GM12865 (cell line): ENCODE results near the gene CHMP4B.

Experiments
- DNase-seq: peaks from one replicate; pipeline ENCODE4 v3.0.0; 2010; ENCODE audit warnings: low read depth
- H3K4me3 ChIP-seq: 2 replicates; pipeline ENCODE4 v1.5.1; 2011; ENCODE audit warnings: mild to moderate bottlenecking, low read depth, low read length, control low read depth
- CTCF ChIP-seq: IDR thresholded peaks from 2 replicates; pipeline ENCODE4 v1.5.1; 2011; ENCODE audit warnings: low read length, control low read depth, low read depth, inconsistent platforms; ENCODE audit not compliant: insufficient read depth; ENCODE audit errors: missing control alignments

Gene CHMP4B

GRCh38 chr20:33836277-33836676, 25.1 kb downstream of the CHMP4B start:
- TF ChIP-seq CTCF, result no peak

DNA sequence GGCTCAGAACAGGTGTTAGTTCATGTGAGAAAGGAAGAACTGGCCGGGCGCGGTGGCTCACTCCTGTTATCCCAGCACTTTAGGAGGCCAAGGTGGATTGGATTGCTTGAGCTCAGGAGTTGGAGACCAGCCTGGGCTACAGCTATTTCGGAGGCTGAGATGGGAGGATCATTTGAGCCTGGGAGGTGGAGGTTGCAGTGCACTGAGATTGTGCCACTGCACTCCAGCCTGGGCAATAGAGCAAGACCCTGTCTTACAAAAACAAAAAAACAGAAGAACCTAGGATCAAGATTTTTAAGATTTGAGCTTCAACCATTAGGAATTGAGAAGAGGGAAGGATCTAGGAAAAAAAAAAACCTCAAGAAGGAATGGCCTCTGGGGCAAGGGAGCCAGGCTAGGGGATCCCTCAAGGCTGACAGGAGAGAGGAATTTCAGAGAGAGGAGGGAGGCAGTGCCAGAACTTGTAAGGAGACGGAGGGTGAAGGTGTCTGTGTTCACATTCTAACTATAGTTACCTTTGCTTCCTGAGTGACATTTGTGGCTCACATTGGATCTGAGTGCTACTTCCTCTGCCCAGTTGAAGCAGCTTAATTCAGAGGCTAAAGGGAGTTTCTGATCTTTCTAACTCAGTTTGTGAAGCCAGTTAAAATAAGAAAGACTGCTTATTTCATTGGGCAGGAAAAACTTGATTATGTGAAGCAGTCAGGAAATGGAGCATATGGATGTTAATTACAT, 26.1 kb downstream of the CHMP4B start:
- no peak for TF ChIP-seq CTCF
- peak; percentile 45 for DNase-seq
- H3K4me3 ChIP-seq, result no peak overlapping the region

More at GRCh38 chr20:33836277-33836676, 25.1 kb downstream of the CHMP4B start:
- H3K4me3 ChIP-seq, result no peak overlapping the region
- DNase-seq, result no peak

DNA sequence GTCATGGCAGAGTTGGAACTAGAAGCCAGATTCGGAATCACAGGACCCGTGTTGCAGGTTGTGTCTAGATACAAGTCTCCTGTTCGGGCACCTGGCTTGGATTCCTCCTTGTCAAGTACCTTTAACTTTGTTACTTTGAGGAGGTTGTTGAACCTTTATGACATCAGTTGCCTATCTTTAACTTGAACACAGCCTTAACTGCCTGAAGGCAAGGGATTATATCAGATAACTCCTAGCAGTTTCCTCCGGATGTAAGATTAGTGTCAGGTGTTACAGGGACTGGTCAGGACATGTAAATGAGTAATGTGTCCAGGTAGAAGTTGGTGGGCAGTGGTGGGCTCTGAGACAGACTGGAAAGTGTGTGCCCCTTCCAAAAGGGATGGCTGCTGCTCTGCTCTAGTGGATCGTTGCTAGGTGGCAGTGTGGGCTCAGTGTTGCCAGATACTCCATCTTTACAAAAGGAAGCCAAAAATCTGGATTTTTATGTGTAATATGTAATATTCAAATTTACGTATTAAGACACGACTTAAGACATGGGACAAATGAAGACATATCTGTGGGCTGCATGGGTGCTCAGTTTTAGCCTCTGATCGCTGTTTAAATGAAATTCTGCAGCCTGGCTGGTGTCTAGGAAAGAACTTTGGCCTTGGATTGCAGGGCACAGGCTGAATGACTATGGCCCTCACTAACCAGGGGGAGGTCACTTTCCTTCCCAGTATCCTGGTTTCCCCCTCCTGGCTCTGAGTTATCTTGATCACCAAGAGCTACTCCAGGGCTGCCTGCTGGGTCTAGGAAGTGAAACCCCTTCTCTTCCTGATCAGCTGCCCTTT, 27.1 kb downstream of the CHMP4B start:
- no peak for TF ChIP-seq CTCF
- H3K4me3 ChIP-seq, result no peak overlapping the region
- no peak for DNase-seq

- no peak overlapping the region for H3K4me3 ChIP-seq
- TF ChIP-seq CTCF, result no peak
- DNase-seq, result no peak
Measured at GRCh38 chr20:33839591-33839990, 28.4 kb downstream of the CHMP4B start.

DNA sequence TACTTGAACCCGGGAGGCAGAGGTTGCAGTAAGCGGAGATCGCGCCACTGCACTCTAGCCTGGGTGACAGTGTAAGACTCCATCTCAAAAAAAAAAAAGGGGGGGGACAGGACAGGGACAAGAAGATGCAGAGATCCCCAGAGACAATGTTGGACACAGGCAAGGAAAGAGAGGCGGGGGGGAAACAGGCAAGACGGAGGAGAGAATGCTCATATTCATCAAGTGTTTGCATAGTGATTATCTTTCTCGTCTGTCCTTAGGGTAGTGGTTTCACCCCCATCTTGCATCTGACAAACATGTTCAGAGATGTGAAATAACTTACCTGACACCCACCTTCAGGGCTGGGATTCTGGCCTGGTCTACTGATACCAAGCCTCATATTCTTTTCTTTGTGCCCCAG, 29.0 kb downstream of the CHMP4B start:
- no peak for DNase-seq
- no peak for TF ChIP-seq CTCF
- H3K4me3 ChIP-seq, result no peak overlapping the region

GRCh38 chr20:33840759-33841435, 29.7 kb downstream of the CHMP4B start:
- no peak overlapping the region for H3K4me3 ChIP-seq
- no peak for DNase-seq
- TF ChIP-seq CTCF, result no peak
